Activated gamma-delta T cell (primary cell): ENCODE results near the gene TULP4.
"Not testable (repeated sequence)": the region's sequence is repeated elsewhere in the genome, so short reads cannot be mapped to it uniquely, and the experiment has no call there.

Experiments used
- DNase-seq: peaks from one replicate; lab custom pipeline; 2025; lab: John Stamatoyannopoulos, UW

Gene TULP4

DNA sequence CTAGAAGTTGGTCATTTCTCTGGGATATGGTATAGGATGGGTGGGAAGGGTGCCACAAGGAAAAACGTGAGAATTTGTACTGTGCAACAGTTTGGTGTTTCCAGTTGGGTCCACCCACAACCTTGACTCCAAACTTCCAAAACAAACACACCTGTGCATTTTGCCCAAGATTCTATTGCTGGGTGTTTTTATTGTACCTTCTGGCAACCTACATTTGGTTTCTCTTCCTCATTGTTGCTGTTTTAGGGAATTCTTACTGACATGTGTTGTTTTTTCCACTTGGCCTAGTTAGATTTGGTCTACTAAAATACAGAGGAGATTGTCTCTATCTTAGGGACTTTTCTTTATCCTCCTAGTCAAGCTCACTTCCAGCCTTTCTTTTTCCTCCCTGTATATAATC is 16.7 kb downstream of the TULP4 start:
- DNase-seq, result no peak

DNA sequence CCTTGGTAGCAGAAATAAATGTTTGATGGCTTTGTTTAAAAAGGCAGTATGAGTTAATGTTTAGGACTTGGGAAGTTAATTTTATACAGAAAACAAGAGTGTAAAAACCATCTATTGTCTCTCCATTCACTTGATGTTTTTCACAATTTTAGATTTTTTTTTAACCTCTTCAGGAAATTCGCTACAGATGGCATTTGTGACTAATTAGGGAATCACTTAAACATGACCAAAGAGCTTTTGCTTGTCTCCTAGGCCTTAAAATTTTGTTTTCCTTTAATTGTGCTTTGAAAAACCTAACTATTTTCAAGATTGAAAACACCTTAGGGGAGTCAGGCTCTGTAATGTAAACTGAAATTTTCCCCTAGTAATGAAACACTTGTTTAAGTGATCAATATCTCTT is 17.3 kb downstream of the TULP4 start:
- no peak for DNase-seq

DNA sequence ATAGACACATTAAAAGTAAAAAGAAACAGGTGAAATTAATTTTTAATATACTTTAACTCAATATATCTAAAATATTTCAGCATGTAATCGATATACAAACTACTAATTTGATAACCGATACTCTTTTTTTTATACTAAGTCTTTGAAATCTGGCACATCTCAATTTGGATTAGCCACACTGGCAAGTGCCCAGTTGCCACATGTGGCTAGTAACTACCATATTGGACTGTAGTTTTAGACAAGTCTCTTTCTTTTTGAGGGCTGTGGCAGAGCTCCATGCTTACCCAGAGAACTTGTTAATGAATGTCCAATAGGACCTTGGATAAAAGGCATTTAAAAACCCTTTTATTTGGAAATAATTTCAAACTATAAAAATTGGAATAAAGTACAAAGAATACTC is 17.8 kb downstream of the TULP4 start:
- DNase-seq, result no peak

DNA sequence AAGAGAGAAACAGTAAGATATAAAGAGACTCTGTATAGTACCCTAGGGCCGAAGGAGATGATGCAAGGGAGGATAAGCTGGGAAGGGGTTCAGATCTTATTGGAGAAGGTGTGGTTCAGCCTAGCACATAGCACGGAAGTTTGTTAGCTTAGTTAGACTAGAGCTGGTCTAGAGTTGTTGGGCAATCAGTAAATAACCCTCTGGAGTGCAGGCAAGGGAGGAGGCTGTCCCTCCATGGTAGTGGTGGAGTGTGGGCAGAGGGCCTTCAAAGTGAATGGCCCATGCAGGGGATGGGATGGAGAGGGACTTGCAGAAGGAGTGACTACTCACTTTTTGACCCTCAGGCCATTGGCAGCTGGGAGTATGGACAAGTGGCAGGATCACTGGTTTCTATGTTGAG is 20.0 kb downstream of the TULP4 start:
- DNase-seq, result no peak

DNA sequence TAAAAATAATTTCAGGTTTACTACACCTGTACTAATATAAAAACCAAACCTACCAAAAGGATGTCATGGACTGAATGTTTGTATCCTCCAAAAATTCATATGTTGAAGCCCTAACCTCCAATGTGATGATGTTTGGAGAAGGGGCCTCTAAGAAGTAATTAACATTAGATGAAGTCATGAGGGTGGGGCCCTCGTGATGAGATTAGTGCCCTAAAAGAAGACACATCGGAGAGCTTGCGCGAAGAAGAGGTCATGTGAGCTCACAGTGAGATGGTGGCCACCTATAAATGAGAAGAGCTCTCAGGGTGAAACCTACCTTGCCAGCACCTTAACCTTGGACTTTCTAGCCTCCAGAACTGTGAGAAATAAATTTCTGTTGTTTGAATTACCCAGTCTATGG is 20.8 kb downstream of the TULP4 start:
- no peak for DNase-seq

DNA sequence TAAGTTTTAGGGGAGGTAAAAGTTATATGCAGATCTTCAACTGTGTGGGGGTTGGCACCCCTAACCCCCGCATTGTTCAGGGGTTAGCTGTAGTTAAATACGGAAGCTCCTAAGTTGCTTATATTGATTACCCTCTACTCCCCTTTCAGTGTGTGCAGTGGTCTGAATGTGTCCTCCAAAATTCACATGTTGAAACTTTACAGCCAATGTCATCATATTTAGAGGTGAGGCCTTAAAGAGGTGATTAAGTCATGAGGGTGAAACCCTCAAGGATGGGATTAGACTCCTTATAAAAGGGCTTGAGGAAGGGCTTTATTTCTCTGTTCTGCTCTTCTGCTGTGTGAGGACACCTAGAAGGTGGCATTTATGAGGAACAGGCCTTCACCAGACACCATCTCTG is 22.3 kb downstream of the TULP4 start:
- DNase-seq, result no peak

DNA sequence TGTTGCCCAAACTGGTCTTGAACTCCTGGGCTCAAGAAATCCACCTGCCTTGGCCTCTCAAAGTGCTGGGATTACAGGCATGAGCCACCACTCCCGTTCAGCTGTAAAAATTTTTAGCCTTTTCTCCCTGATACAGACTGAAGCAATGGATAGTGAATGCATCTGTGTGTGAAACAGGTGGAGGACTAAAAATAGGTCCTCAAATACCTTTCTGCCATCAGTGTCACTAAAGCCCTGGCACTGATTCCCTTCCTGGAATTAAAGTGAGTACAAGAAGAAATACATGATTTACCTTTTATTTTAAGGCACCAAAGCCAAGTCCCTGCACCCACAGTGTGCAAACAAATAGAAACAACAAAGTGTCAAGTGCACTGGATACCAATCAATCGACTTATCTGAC is 25.1 kb downstream of the TULP4 start:
- DNase-seq, result no peak

DNA sequence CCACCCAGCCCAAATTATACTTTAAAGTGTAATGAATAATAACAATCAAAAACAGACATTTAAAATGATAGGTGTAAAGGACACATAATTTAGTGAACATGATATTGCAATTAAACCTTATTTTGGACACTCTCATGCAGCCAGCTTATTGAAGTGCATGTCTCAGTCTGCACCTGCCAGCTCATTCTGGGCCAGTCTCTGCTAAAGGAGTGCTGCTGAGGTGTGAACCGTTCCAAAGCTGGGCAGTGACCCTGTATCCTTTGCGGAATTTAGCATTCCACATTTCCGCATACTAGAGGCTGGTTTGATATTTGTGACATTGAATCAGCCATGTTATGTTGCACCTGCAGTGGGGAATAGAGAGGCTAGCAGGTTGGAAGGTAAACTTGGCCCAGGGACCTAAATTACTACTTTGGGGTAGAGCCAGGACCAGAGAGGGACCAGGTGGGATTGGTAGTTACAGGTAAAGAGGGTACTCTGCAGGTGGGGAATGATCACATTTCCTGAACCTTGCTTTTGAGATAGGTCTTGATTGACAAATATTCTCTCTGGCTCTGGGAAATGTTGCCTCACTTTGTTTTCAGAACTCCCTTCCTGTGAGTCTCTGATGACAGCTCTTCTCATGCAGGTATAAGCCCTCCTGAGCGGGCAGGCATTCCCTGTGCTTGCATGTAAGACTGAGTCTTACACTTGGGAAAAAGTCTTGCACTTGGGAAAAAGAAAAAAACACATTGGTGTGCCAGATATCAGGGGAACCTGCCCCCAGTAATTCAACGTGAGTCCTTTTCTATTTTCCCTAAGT is 26.2 kb downstream of the TULP4 start:
- DNase-seq, result no peak

DNA sequence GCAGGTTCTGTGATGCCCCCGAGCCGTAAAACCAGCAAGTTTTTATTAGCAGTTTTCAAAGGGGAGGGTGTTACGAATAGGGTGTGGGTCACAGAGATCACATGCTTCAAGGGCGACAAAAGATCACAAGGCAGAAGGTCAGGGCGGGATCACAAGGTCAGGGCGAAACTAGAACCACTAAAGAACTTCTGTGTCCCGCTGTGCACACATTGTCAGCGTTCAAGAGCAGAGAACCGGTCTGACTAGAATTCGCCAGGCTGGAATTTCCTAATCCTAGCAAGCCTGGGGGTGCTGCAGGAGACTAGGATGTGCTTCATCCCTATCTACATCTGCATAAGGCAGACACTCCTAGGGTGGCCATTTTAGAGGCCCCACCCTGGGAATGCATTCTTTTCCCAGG is 26.9 kb downstream of the TULP4 start:
- DNase-seq, result not testable (repeated sequence)

DNA sequence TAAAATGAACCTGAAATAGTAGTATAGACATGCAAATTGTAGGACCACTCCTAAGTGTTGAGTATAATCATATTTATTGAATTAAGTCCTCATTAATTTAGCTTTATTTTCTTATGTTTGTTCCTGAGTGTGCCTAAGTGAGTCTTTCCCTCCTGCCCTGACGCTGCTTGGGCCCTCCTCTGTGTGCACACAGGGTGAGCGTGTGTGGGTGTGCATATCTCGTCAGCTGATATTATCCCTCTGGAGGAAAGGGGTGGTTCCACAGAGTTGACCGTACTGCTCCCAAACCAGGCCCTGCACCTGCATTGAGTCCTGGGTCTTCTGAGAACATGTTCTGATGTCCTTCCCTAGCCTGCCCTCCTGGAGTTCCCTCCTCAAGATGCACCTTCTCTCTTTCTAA is 28.0 kb downstream of the TULP4 start:
- no peak for DNase-seq

DNA sequence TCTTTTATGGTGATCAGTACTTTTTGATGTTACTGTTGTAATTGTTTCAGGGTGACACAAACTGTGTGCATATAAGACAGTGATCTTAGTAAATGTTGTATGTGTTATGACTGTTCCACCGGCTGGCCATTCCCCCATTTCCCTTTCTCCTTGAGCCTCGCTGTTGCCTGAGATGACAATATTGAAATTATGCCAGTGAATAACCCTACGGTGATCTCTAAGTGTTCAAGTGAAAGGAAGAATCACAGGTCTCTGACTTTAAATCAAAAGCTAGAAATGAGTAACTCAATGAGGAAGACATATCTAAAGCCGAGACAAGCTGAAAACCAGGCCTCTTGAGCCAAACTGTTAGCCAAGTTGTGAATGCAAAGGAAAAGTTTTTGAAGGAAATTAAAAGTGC is 32.3 kb downstream of the TULP4 start:
- DNase-seq, result no peak

DNA sequence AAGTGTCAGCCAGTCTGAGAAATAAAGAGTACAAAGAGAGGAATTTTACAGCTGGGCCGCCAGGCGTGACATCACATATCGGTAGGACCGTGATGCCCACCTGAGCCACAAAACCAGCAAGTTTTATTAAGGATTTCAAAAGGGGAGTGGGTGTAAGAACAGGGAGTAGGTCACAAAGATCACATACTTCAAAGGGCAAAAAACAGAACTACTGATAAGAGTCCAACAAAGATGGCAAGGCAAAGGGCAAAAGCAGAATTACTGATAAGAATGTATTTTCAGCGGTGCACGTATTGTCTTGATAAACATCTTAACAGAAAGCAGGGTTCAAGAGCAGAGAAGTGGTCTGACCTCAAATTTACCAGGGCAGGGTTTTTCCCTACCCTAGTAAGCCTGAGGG is 33.2 kb downstream of the TULP4 start:
- DNase-seq, result not testable (repeated sequence)

DNA sequence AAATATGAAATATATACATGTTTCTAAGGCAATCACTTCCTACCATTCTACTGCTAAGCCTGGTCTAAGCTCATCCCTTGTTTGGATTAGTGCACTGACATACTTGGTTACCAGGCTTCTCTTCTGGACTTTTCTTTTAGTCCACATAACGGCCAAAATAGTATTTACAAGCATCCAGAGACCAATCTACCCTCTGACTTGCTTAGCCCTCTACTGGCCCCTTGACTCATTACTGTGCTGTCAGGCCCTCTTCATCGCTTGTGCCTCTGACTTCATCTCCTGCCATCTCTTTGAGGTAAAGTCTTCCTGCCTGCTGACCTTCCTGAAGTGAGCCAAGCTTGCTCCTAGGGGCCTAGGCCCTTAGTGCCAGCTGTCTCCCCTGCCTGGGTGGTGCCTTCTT is 35.1 kb downstream of the TULP4 start:
- DNase-seq, result no peak

DNA sequence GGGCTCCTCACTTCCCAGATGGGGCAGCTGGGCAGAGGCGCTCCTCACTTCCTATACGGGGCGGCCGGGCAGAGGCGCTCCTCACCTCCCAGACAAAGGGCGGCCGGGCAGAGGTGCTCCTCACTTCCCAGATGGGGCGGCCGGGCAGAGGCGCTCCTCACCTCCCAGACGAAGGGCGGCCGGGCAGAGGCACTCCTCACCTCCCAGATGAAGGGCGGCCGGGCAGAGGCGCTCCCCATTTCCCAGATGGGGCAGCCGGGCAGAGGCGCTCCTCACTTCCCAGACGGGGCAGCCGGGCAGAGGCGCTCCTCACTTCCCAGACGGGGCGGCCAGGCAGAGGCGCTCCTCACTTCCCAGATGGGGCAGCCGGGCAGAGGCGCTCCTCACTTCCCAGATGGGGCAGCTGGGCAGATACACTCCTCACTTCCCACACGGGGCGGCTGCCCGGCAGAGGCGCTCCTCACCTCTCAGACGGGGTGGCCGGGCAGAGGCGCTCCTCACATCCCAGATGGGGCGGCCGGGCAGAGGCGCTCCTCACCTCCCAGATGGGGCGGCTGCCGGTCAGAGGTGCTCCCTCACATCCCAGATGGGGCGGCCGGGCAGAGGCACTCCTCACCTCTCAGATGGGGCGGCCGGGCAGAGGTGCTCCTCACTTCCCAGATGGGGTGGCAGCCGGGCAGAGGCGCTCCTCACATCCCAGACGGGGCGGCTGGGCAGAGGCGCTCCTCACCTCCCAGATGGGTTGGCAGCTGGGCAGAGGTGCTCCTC is 36.7 kb downstream of the TULP4 start:
- not testable (repeated sequence) for DNase-seq

DNA sequence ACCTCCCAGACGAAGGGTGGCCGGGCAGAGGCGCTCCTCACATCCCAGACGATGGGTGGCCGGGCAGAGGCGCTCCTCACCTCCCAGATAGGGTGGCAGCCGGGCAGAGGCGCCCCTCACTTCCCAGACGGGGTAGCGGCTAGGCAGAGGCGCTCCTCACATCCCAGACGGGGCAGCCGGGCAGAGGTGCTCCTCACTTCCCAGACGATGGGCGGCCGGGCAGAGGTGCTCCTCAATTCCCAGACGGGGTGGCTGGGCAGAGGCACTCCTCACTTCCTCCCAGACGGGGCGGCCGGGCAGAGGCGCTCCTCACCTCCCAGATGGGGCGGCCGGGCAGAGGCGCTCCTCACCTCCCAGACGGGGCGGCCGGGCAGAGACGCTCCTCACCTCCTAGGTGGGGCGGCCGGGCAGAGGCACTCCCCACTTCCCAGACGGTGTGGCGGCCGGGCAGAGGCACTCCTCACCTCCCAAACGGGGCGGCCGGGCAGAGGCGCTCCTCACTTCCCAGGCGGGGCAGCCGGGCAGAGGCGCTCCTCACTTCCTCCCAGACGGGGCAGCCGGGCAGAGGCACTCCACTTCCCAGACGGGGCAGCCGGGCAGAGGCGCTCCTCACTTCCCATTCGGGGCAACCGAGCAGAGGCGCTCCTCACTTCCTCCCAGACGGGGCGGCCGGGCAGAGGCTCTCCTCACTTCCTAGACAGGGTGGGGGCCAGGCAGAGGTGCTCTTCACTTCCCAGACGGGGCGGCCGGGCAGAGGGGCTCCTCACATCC is 37.4 kb downstream of the TULP4 start:
- DNase-seq, result not testable (repeated sequence)

DNA sequence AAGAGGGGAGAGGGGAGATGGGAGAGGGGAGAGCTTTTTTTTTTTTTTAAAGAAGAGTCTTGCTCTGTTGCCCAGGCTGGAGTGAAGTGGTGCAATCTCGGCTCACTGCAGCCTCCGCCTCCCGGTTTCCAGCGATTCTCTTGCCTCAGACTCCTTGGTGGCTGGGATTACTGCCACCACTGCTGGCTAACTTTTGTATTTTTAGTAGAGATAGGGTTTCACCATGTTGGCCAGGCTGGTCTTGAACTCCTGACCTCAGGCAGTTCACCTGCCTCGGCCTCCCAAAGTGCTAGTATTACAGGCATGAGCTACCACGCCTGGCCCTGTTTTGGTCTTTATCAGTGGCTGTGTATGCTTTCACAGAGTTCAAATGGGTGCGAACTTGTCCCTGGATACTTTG is 38.5 kb downstream of the TULP4 start:
- not testable (repeated sequence) for DNase-seq

DNA sequence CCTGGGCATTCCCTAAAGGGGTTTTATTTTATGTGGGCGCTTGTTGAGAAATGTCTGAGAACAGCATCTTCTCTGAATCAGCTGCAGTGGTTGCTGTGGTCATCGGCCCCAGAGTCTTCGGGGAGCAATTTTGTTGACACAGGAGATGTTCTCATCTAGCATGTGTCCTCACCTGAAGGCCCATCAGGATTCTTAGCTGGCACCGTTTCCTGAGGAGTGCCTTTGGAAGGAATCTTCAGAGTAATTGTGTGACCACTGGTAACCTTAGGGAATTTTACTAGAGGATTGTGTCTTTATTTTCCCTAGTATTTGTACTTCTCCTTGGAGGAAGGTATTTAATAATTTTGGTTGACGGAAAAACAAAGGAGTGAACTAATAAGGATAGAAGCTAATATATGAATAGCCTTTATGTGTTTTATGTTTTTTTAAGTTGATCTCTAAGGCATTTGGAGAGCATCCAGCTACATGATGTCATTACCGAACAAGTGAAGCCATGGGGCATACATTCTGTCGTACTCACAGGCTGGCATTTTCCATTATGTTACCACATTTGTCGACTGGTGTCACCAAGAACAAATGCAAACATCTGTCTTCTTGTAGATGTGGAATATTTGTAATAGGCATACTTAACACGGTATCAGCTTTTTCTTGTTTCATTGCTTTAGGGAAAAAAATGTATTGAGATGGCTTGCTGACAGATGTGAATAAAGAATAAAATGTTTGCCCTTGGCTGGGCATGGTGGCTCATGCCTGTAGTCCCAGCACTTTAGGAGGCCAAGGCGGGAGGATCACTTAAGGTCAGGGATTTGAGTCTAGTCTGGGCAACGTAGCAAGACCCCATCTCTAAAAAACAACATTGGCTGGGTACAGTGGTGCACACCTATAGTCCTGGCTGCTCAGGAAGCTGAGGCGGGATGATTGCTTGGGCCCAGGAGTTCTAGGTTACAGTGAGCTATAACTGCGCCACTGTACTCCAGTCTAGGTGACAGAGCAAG is 41.9 kb downstream of the TULP4 start:
- DNase-seq, result no peak

DNA sequence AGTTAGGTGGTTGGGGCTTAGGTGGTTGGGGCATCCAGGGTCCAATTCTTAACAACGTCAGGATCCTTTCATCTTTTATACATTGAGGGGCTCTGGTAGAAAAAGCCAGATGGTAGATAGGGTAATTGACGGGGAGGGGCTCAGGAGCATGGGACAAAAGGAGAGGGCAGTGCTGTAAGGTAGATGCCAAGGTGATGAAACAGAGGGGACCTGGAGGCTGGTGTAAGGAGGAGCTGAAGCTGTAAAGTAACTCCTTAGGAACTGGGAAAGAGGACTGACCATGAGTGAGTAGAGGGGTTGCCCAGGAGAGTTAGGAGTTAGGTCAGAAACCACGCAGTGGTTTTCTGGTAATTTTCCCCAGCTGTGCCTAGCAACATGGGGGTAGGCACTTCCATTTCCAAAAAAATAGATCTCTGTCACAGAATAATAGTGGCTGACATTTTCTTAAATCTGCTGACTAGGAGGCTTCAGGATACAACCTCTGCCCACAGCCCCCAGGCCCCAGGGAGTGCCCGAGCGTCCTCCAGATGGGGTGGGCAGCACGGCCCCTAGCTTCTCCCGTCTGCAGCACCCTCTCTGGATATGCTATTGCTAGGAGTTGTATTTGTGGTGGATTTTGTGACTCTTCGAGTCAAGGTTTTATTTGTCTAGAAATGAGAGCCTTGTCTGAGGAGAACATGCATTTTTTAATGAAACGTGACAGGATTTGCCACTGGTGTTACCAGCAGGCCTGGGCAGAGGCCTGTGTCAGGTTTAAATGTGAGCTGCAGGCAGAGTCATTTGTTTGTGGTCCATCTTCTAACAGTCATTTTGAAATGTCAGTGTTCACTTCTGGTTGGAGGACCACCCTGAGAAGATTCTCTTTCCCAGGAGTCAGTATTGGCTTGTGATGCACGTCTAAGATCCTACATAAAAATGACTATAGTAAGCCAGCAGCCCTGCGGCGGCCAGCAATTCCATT is 44.6 kb downstream of the TULP4 start:
- DNase-seq, result no peak

DNA sequence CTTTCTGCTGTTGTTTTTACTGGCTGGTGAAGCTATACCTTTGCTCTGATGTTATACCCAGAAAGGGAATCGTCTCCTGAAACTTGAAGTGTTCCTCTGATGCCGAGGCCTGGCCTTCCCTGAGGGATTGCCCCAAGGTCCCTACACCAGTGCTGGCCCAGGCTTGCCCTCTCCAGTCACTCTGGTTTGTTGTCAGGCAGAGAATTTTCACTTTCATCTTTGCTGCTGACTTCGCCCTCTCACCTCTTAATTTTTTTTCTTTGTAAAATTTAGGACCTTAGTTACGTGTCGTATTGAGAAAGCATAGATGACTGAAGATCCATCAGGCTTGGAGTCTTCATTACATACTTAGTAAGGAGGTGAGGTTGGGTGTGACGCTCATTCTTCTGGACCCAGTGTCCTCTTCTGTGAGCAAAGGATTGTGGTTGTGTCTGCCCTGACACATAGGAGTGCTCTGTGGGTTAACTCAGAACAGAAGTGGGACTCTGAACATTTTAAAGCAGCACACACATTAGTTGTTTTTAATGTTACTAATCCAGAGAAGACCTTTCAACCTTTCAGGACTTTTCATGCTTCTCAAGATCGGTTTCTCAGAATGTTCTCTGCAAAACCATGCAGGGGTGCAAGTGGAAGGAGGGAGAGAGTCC is 45.4 kb downstream of the TULP4 start:
- no peak for DNase-seq
